PC-9 (cell line): ENCODE results near the gene GMPPB.

Experiments used
- EZH2 ChIP-seq: fragments of 200-600 bp; sonication (generic); IDR thresholded peaks from 2 replicates; pipeline ENCODE4 v1.8.0; 2017; ENCODE audit warnings: antibody characterized with exemption, low read depth
- TF ChIP-seq, protein P1 (sequence below): fragments of 200-600 bp; sonication (generic); conservative IDR thresholded peaks from 2 replicates; pipeline ENCODE4 v1.6.1; 2017; ENCODE audit warnings: mixed run types, antibody characterized with exemption, mild to moderate bottlenecking, moderate library complexity

DNA sequence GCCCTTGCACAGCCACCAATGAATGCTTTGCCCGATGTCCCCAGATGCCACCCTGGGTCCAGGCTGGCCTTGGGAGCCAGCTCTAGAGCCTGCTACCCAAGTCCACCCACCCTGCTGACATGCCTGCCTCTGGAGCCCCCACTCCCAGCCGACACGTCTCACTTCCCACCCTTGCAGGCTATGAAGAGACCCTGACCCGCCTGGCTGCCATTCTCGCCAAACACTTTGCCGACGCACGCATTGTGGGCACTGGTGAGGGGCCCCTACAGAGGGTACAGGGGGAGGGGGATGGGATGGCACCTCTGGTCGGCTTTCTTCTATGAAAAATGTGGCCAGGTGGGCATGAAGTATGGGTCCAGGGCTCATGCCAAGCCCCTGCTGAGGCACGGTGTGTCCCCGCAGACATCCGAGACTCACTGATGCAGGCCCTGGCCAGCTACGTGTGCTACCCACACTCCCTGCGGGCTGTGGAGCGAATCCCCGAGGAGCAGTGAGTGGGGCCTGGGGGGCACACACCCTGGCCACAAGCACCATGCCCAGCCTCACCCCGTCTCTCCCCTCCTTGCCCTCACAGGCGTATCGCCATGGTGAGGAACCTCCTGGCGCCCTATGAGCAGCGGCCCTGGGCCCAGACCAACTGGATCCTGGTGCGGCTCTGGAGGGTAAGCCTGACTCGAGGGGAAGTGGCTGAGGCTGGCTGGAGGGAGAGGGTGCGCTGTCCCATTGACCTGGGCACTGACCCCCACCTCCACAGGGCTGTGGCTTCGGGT is 10.2 kb downstream of the GMPPB start:
- TF ChIP-seq, protein P1, sequence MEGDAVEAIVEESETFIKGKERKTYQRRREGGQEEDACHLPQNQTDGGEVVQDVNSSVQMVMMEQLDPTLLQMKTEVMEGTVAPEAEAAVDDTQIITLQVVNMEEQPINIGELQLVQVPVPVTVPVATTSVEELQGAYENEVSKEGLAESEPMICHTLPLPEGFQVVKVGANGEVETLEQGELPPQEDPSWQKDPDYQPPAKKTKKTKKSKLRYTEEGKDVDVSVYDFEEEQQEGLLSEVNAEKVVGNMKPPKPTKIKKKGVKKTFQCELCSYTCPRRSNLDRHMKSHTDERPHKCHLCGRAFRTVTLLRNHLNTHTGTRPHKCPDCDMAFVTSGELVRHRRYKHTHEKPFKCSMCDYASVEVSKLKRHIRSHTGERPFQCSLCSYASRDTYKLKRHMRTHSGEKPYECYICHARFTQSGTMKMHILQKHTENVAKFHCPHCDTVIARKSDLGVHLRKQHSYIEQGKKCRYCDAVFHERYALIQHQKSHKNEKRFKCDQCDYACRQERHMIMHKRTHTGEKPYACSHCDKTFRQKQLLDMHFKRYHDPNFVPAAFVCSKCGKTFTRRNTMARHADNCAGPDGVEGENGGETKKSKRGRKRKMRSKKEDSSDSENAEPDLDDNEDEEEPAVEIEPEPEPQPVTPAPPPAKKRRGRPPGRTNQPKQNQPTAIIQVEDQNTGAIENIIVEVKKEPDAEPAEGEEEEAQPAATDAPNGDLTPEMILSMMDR, result no peak
- no peak for TF ChIP-seq EZH2
